ENCODE data around the gene PHF13. TPM values are rescaled to one million over a fixed set of nuclear protein-coding genes. Genes with fewer than 3 reads are reported as not detected.
A peak's percentile ranks its signal among the peaks of the same experiment; 100 is the strongest.

The PHF13 gene
- total RNA-seq, 6 experiments from 2014 or later = 2.7 to 6.2 (median 4.5) TPM

- Histone ChIP-seq H3K9me3 (no peaks in the 10 kb centered on the region), H3K36me3 (peaks cover 0 to 26% (median under 1%) of the 10 kb centered on the region in 4 donors), H3K27ac (no peak overlapping the region), H3K27me3 (no peaks in the 10 kb centered on the region), H3K4me3 (no peak overlapping the region), H3K4me1 (no peaks in the 10 kb centered on the region)
- no CpG with 5 or more reads among the region's 7 CpGs for WGBS (ENCODE audit: insufficient coverage, low coverage, low lambda C conversion rate, missing lambda C conversion rate)
- ATAC-seq (no peak), DNase-seq (no peak)
- intact Hi-C loops (cut with DNase I) = loop anchor here in 1 of 2 donors (5.0 kb wide), 1 partner anchor 163 kb away; no protein-coding TSS in a partner anchor
- TF ChIP-seq POLR2A (IDR thresholded peaks at IDR 0.05) (no peak), CTCF (IDR thresholded peaks at IDR 0.05) (no peak)
These were observed 31.5 kb downstream of the PHF13 start for GRCh38 chr1:6645018-6645417.

DNA sequence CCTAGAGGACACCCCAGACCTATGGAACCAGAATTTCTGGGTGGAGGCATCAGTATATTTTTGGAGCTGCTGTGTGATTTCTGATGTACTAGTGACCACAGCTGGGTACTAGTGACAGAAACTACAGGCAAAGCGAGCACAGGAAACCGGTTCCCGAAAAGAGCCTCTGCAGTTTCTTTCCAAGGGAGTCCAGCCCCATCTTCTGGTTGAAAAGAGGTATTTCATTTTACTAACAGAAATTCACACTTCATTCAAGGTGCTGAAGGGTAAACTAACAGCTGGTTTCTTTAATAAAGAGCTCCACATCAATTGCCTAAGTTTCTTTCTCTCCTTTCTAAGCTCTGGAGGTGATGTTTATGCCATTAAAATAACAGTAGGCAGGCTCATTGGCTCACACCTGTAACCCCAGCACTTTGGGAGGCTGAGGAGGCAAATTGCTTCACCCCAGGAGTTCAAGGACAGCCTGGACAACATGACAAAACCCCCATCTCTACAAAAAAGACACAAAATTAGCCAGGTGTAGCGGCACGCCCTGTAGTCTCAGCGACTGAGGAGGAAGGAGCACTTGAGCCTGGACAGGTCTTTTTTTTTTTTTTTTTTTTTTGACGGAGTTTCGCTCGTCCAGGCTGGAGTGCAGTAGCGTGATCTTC is 33.1 kb downstream of the PHF13 start:
- TF ChIP-seq CTCF (IDR thresholded peaks at IDR 0.05) = peak; percentile 63 to 70 (median 64)
- no peak for TF ChIP-seq POLR2A (IDR thresholded peaks at IDR 0.05)
- ATAC-seq (peak; percentile 62 to 80 (median 74)), DNase-seq (no peak)
- no peaks in the 10 kb centered on the region for H3K9me3 ChIP-seq
- WGBS (ENCODE audit: insufficient coverage, low coverage, low lambda C conversion rate, missing lambda C conversion rate) = 48% methylated on average over 8 of the region's 10 CpGs
- peaks cover 0 to 20% (median 0%) of the 10 kb centered on the region in 4 donors for H3K36me3 ChIP-seq
- no peak overlapping the region for H3K4me3 ChIP-seq
- intact Hi-C loops (cut with DNase I) = loop anchor here in 1 of 2 donors (5.0 kb wide), 1 partner anchor 164 kb away; no protein-coding TSS in a partner anchor
- no peak overlapping the region for H3K27ac ChIP-seq
- H3K4me1 ChIP-seq = no peaks in the 10 kb centered on the region
- H3K27me3 ChIP-seq = no peaks in the 10 kb centered on the region

DNA sequence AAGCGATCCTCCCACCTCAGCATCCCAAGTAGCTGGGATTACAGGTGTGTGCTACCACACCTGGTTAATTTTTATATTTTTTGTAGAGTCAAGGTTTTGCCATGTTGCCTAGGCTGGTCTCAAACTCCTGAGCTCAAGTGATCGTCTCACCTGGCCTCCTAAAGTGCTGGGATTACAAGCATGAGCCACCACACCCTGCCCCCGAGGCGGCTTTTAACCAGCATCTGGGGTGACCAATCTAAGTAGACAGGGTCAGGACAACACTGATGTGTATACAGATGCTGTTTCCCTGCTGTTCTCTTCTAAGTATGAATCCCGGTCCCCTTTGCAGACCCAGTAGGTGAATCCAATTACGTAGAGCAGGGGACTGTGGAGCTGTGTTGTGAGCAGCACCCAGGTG is 35.0 kb downstream of the PHF13 start:
- Histone ChIP-seq H3K36me3 (peaks cover 0 to 31% (median 6%) of the 10 kb centered on the region in 4 donors), H3K27ac (no peak overlapping the region), H3K4me3 (no peak overlapping the region), H3K4me1 (no peaks in the 10 kb centered on the region), H3K27me3 (no peaks in the 10 kb centered on the region), H3K9me3 (no peaks in the 10 kb centered on the region)
- intact Hi-C loops (cut with DNase I) = loop anchor here in 1 of 2 donors (5.0 kb wide), 1 partner anchor 166 kb away; no protein-coding TSS in a partner anchor
- TF ChIP-seq CTCF (IDR thresholded peaks at IDR 0.05) (no peak), POLR2A (IDR thresholded peaks at IDR 0.05) (no peak)
- WGBS (ENCODE audit: insufficient coverage, low coverage, low lambda C conversion rate, missing lambda C conversion rate) = 70% methylated on average over 2 of the region's 6 CpGs
- DNase-seq (no peak), ATAC-seq (no peak)

- Histone ChIP-seq H3K27ac (no peak overlapping the region), H3K27me3 (no peaks in the 10 kb centered on the region), H3K4me1 (no peaks in the 10 kb centered on the region), H3K4me3 (no peak overlapping the region), H3K36me3 (peaks cover 0 to 23% (median 8%) of the 10 kb centered on the region in 4 donors), H3K9me3 (no peaks in the 10 kb centered on the region)
- 81% methylated on average over 6 of the region's 17 CpGs for WGBS (ENCODE audit: insufficient coverage, low coverage, low lambda C conversion rate, missing lambda C conversion rate)
- DNase-seq = no peak
- TF ChIP-seq CTCF (IDR thresholded peaks at IDR 0.05) (no peak), POLR2A (IDR thresholded peaks at IDR 0.05) (no peak)
- intact Hi-C loops (cut with DNase I) = no loop called here
- peak in 1 of 4 donors; percentile 16 for ATAC-seq
These were observed 38.4 kb downstream of the PHF13 start for GRCh38 chr1:6651909-6652308.
